Stimulated activated CD4-positive, alpha-beta T cell treated with anti-CD3 and anti-CD28 coated beads, Interleukin-1b, Interleukin-23, amount 100 ng/mL, for 1 hour (primary cell): Measurements from ENCODE around the gene GABBR2.

Experiments used
- DNase-seq, 2 donors: peaks; one replicate each; pipeline ENCODE4 v3.0.0-alpha.2; 2020; ENCODE audit warnings: low read depth in 2 of 2

The GABBR2 gene

GRCh38 chr9:98634685-98635336, 73.9 kb downstream of the GABBR2 start:
- no peak for DNase-seq

- DNase-seq, result no peak
These were observed 75.9 kb downstream of the GABBR2 start for GRCh38 chr9:98632839-98633238.

GRCh38 chr9:98627296-98627695, 81.4 kb downstream of the GABBR2 start:
- DNase-seq, result no peak

GRCh38 chr9:98625728-98626127, 83.0 kb downstream of the GABBR2 start:
- no peak for DNase-seq

- no peak for DNase-seq
These were observed 88.9 kb downstream of the GABBR2 start for GRCh38 chr9:98619788-98620187.

GRCh38 chr9:98615633-98616032, 93.1 kb downstream of the GABBR2 start:
- no peak for DNase-seq

GRCh38 chr9:98614941-98615340, 93.8 kb downstream of the GABBR2 start:
- no peak for DNase-seq

GRCh38 chr9:98612061-98612752, 96.5 kb downstream of the GABBR2 start:
- no peak for DNase-seq

- no peak for DNase-seq
These were observed 97.4 kb downstream of the GABBR2 start for GRCh38 chr9:98611319-98611718.

- DNase-seq, result no peak
These were observed 98.0 kb downstream of the GABBR2 start for GRCh38 chr9:98610711-98611110.

- no peak for DNase-seq
These were observed 98.5 kb downstream of the GABBR2 start for GRCh38 chr9:98610211-98610610.

GRCh38 chr9:98609646-98610045, 99.1 kb downstream of the GABBR2 start:
- no peak for DNase-seq

- DNase-seq, result no peak
These were observed 100.9 kb downstream of the GABBR2 start for GRCh38 chr9:98607787-98608186.

- no peak for DNase-seq
These were observed 101.6 kb downstream of the GABBR2 start for GRCh38 chr9:98607152-98607551.

GRCh38 chr9:98606730-98607129, 102.0 kb downstream of the GABBR2 start:
- no peak for DNase-seq

- DNase-seq, result no peak
These were observed 103.6 kb downstream of the GABBR2 start for GRCh38 chr9:98605116-98605515.

- no peak for DNase-seq
These were observed 104.8 kb downstream of the GABBR2 start for GRCh38 chr9:98603821-98604383.

- no peak for DNase-seq
These were observed 105.8 kb downstream of the GABBR2 start for GRCh38 chr9:98602839-98603500.

GRCh38 chr9:98600631-98601030, 108.1 kb downstream of the GABBR2 start:
- no peak for DNase-seq

GRCh38 chr9:98599566-98600216, 109.0 kb downstream of the GABBR2 start:
- no peak for DNase-seq

- no peak for DNase-seq
These were observed 109.9 kb downstream of the GABBR2 start for GRCh38 chr9:98598861-98599260.

- DNase-seq, result no peak
These were observed 111.4 kb downstream of the GABBR2 start for GRCh38 chr9:98597236-98597771.
